Neutrophil (primary cell): ENCODE measurements around the gene ODAD2.

Source experiments
- H3K27ac ChIP-seq: fragments of 200-600 bp; sonication (generic); 2 replicates; pipeline ENCODE4 v1.5.1; 2016; ENCODE audit warnings: mild to moderate bottlenecking, moderate library complexity
- H3K27me3 ChIP-seq: fragments of 200-600 bp; sonication (generic); 2 replicates; pipeline ENCODE4 v1.6.0; 2016; ENCODE audit warnings: mild to moderate bottlenecking
- H3K36me3 ChIP-seq: fragments of 200-600 bp; sonication (generic); 2 replicates; pipeline ENCODE4 v1.5.1; 2017
- H3K4me1 ChIP-seq, 2 experiments: fragments of 200-600 bp in 1 of 2; sonication (generic) in 1 of 2; 1 replicate in 1 of 2; 2 replicates in 1 of 2; pipeline versions ENCODE4 v1.5.1 to v1.6.1; 2013 to 2016; ENCODE audit warnings: low read depth in 1 of 2, low read length in 1 of 2, mild to moderate bottlenecking in 1 of 2, moderate library complexity in 1 of 2; ENCODE audit not compliant: control insufficient read depth in 1 of 2, insufficient read depth in 1 of 2
- H3K4me3 ChIP-seq, 2 experiments: fragments of 200-600 bp in 1 of 2; sonication (generic) in 1 of 2; 1 replicate in 1 of 2; 2 replicates in 1 of 2; pipeline ENCODE4 v1.5.1; 2013 to 2016; ENCODE audit warnings: low read depth in 1 of 2, low read length in 1 of 2, mild to moderate bottlenecking in 1 of 2, moderate library complexity in 1 of 2
- H3K9me3 ChIP-seq: fragments of 200-600 bp; sonication (generic); 2 replicates; pipeline ENCODE4 v1.5.1; 2016
- TF ChIP-seq, protein P1 (sequence below): fragments of 200-600 bp; sonication (generic); IDR thresholded peaks from 2 replicates; pipeline ENCODE4 v1.5.1; 2016; ENCODE audit warnings: antibody characterized with exemption

The ODAD2 gene

DNA sequence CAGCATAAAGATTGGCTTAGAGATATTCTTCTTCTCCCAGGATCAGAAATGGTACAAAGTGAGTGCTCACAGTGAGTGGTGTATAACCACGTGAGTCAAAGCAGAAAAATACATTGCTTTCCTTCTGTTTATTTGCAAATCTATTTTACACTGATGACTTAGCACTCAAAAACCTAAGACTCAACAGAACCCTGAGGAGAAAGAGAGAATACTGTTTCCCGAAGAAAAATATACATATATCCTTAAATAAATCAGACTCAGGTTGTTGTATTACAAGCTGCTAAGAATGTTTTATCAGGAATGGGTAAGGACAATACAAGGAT is 48.7 kb downstream of the ODAD2 start:
- no peaks in the 10 kb centered on the region for H3K9me3 ChIP-seq
- no peak overlapping the region for H3K27ac ChIP-seq
- no peaks in the 10 kb centered on the region for H3K4me1 ChIP-seq
- H3K27me3 ChIP-seq, result no peaks in the 10 kb centered on the region
- no peak overlapping the region for H3K4me3 ChIP-seq
- no peaks in the 10 kb centered on the region for H3K36me3 ChIP-seq
- TF ChIP-seq, protein P1, sequence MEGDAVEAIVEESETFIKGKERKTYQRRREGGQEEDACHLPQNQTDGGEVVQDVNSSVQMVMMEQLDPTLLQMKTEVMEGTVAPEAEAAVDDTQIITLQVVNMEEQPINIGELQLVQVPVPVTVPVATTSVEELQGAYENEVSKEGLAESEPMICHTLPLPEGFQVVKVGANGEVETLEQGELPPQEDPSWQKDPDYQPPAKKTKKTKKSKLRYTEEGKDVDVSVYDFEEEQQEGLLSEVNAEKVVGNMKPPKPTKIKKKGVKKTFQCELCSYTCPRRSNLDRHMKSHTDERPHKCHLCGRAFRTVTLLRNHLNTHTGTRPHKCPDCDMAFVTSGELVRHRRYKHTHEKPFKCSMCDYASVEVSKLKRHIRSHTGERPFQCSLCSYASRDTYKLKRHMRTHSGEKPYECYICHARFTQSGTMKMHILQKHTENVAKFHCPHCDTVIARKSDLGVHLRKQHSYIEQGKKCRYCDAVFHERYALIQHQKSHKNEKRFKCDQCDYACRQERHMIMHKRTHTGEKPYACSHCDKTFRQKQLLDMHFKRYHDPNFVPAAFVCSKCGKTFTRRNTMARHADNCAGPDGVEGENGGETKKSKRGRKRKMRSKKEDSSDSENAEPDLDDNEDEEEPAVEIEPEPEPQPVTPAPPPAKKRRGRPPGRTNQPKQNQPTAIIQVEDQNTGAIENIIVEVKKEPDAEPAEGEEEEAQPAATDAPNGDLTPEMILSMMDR, result no peak

DNA sequence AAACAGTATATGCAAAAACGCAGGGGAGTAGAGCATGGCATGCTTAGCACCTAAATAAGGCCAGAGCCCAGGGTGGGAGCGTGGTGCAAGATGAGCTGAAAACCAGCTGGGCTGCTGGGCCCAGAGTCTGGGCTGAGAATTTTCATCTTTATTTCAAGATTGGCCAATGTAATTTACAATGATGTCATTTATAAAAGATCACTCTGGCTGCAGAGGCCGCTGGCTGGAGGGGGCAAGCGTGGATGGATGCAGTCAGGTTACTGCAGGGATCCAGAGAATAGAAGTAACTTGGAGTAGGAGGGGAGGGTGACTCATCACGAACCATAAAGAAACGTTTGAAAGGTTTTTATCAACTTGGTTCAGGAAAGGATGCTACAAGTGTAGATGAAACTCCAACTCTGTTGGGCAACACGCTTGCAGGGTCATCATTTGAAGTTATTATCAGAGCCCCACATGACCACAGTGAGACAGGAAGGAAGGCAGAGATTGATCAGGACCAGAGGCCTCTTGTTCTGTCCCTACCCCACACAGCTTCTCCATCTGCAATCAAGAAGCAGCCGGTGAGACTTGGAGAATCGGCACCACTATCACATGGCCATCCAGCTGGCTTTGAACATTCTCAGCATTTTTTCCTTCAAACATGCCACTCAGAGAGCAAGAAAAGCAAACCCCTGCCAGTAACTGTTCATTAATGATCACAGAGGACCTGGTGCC is 49.2 kb downstream of the ODAD2 start:
- H3K9me3 ChIP-seq, result no peaks in the 10 kb centered on the region
- H3K36me3 ChIP-seq, result no peaks in the 10 kb centered on the region
- H3K4me1 ChIP-seq, result no peaks in the 10 kb centered on the region
- H3K4me3 ChIP-seq, result no peak overlapping the region
- no peaks in the 10 kb centered on the region for H3K27me3 ChIP-seq
- H3K27ac ChIP-seq, result no peak overlapping the region
- TF ChIP-seq, protein P1, result no peak

DNA sequence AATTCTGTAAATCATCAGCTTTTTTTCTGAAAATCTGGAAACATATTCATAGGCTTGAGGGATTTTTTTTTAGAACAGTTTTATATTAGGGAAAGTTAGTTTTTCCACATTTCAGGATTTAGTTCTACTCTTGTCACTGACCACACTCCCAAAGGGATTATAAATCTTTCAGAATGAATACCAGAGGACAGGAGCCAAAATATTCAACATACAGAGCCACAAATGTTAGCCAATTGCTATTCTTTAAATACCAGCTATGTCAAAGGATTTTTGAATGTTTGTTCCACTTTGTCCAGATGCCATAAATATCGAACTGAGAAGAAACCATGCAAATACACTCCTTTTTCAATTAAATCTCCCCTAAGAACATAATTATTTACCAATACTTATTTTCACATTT is 50.7 kb downstream of the ODAD2 start:
- no peak overlapping the region for H3K4me3 ChIP-seq
- H3K4me1 ChIP-seq, result no peaks in the 10 kb centered on the region
- H3K27me3 ChIP-seq, result no peaks in the 10 kb centered on the region
- H3K9me3 ChIP-seq, result no peaks in the 10 kb centered on the region
- TF ChIP-seq, protein P1, result no peak
- no peaks in the 10 kb centered on the region for H3K36me3 ChIP-seq
- no peak overlapping the region for H3K27ac ChIP-seq

DNA sequence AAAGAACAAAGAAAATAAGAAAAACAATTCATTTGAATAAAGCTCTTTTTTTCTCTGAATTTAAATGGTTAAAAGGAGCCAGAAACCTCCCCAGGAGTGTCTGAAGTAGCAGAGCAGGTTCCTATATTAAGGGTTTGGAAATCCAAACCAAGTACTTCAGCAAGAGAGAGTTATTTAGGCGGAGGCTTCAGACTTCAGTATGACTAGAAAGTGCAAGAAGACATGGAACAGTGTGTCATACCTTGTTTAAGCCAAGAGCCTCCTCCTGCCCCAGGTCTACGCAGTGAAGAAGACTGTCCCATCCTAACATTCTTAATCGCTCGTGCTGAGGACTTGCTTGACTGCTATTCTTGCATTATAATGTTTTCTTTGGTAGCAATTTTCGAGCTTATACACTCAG is 51.3 kb downstream of the ODAD2 start:
- Histone ChIP-seq H3K4me3 (no peak overlapping the region), H3K9me3 (no peaks in the 10 kb centered on the region), H3K36me3 (no peaks in the 10 kb centered on the region), H3K27me3 (no peaks in the 10 kb centered on the region), H3K4me1 (no peaks in the 10 kb centered on the region), H3K27ac (no peak overlapping the region)
- TF ChIP-seq, protein P1, result no peak

DNA sequence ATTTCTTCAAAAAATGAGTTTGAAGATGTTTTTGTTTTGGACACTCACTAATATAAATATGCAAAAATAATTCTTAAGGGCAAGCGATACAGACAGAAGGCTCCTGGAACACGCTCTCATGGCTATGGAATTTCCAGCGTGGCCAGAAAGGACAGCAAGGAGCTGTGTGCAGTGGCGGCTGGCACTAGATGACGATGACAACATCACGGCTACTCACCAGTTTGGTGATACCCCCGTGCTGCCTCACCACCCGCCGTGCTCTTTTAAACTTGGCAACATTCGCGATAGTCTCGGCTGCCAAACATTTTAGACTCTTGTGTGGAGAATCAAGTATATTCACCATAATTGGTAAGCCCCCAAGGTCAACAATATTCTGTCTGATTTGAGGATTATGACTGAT is 54.9 kb downstream of the ODAD2 start:
- H3K36me3 ChIP-seq, result no peaks in the 10 kb centered on the region
- TF ChIP-seq, protein P1, result no peak

More for the DNA sequence above, 54.9 kb downstream of the ODAD2 start:
- Histone ChIP-seq H3K27ac (no peak overlapping the region), H3K4me1 (no peaks in the 10 kb centered on the region), H3K27me3 (no peaks in the 10 kb centered on the region), H3K9me3 (no peaks in the 10 kb centered on the region), H3K4me3 (no peak overlapping the region)
